Glomerular endothelial cell (primary cell): ENCODE results near the gene JARID2. TPM values are rescaled to one million over a fixed set of nuclear protein-coding genes. Genes with fewer than 3 reads are reported as not detected.

Experiments used
- DNase-seq: peaks from one replicate; pipeline ENCODE4 v3.0.0-alpha.2; 2011; ENCODE audit warnings: low read depth, low spot score; ENCODE audit errors: extremely low read depth
- total RNA-seq: library from RNA; depleted of rRNA; stranded (reverse); fragments of >200 nt; gene quantifications from 2 replicates; pipeline ENCODE4 v1.2.3, GENCODE V29; 2015

Gene JARID2
- total RNA-seq, 1 donor from 2014 or later = 16.7 TPM

DNA sequence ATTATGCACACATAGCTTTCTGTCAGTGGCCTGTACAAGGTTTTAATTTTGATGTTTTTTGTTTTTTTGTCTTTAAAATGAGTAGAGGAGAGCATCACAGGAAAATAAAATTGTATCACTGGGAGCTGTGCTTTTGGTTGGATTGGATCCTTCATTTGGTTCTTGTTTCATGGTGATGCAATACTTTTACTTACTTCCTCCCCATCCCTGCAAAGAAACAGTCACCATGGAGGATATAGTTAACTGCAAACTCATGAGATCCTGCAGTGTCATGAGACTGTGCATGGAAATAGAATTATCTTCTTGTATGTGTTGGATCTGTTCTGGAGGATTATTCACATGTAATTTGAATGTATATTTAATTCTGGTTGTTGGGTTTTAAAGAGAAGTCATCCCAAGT lies 122.3 kb downstream of the JARID2 start:
- no peak for DNase-seq

DNA sequence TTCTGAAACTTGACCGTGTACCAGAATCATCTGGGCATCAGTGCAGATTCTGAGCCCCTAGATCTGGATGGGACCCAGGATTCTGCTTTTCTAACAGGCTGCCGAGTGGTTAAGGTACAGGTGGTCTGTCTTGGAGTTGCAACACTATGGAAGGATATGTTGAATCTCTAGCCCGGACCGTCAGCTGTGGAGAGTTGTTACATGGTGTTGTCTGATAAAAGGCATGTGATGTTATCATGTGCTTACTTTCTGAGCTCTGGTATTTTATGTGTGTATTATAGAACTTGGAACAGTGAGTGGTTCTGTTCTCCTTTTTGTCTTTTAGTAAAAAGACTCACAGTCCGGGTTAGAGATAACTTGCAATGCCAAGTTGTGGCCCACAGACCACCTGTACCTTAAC lies 123.0 kb downstream of the JARID2 start:
- DNase-seq = no peak

DNA sequence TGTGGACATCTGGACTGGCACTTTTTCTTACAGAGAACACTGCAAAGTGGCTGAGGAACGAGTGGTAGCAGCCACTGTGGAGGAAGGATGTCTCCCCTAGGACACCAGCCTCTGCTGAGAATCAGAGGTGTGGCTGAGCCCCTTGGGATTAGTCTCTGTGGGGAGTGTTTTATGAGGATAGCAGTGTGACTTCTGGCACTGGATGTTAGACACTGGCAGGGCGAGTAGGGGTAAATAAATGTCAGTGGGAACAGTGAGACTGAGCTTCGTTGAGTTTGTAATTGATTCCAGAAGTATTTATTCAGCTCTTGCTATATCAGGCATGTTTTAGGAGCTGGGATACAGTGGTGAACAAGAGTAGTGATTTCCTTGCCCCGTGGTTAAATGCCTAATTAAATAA lies 124.0 kb downstream of the JARID2 start:
- DNase-seq = no peak

DNA sequence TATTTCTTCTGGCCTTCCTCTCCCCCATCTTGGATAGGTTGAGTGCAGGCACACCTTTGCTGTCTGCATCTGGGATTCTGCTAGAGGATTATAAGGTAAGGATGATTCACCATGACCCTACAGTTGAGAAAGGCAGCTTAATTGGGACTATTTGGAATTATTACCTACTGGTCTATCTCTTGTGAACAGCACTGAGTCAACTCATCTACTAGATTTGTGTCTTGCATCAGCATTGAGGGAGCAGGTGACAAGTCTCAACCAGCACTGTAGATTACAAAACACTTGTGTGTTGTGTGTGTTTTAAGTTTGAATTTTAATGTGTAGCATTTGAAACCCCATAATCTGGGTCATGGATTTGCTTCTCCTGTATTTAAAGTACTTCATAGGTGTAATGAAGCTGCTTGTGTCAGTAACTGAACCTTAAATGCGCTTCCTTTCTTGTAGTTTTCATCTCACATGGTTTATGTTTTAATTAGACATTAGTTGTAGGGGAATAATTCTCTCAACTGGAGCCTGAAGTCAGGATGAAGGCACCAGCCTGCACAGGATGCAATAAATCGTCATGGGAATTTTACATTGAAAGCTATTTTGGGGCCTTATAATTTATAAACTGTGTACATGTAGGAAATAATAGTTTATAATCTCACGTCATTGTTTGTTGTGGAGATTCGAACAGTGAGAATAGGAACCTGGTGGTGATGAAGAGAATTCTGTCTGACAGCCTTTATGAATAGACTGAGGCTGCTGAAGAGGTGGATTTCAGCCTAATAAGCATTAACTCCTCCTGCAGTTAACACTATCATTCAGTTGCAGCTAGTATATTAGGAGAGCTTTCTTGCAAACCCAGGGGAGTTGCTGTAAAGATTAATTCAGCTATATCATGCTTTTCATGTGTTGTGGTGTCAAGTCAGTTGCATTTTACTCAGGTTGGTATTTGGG lies 125.1 kb downstream of the JARID2 start:
- DNase-seq = no peak

DNA sequence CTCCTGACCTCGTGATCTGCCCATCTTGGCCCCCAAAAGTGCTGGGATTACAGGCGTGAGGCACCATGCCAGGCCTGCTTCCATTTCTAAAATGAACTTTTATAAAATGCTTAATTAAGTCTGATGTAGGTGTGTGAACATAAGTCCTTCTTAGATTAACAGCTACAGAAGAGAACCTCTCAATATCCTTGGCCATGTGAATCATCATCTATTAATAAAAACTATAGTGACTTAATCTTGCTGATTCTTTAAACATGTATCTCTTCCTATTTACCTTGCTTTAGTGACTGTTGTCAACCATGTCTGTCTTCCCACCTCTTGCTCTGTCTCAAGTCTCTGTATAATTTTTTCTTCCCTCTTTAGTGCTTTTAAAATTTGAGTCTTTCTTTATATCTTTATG lies 127.1 kb downstream of the JARID2 start:
- DNase-seq = no peak

DNA sequence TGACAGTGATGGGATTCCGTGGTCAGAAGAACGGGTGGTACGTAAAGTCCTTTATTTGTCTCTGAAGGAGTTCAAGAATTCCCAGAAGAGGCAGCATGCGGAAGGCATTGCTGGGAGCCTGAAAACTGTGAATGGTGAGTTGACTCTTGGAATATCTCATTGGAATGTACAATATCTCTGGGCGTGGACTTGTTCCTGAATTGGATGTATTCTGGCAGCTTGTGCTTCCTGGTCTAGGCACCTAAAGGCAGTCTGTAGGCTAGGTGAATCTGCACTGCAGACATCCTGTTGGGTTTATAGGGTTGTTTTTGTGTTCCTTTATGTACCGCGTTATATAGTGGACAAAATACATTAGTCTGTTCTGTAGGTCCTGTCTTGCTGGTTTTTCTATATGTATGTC lies 128.2 kb downstream of the JARID2 start:
- DNase-seq = no peak

DNA sequence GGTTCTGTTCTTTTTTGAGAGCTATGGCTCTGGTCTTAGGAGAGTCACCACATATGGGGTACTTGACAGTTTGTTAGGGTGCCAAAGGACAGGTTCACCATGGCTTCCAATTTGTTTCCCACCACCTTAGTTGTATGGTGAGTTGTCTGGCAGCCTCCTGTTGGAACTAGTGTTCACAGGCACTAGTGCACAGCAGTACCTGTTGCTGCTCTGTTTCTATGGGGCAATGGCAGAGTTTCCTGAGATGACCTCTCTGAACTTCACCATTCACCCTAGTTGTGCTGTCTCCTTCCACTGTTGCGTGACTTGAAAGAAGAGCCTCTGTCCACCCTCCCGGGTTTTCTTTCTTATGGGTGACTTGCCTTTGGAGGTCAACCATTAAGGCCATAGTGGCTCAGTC lies 129.1 kb downstream of the JARID2 start:
- no peak for DNase-seq

DNA sequence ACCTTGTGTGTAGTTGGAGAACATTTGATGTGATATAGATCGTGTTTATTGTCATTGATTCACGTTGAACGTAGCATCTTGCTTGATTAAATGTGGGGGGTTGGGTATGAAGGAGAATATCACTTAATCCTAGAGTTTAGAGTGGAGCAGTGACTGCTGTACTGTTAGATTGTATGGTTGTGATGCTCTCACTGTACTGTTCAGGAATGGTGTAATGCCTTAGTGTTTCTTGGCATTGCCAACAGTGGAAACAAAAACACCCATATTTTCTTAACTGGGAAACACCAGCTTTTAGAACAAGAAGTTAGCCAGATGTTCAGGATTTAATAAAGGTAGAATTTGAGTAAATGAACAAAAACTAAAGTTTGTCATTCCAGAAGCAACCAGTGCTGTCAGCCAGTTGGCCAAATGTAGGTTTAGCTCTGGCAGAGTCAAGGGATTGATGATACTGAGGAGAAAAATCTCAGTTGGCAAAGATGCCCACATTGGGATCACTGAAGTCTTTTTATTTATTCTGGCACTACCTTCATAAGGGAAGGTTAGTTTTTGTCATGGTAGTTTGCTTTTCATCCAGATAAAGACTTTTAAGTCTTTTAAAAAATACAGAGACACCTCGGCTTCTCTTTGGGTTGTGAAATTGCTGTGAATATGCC lies 129.9 kb downstream of the JARID2 start:
- no peak for DNase-seq

DNA sequence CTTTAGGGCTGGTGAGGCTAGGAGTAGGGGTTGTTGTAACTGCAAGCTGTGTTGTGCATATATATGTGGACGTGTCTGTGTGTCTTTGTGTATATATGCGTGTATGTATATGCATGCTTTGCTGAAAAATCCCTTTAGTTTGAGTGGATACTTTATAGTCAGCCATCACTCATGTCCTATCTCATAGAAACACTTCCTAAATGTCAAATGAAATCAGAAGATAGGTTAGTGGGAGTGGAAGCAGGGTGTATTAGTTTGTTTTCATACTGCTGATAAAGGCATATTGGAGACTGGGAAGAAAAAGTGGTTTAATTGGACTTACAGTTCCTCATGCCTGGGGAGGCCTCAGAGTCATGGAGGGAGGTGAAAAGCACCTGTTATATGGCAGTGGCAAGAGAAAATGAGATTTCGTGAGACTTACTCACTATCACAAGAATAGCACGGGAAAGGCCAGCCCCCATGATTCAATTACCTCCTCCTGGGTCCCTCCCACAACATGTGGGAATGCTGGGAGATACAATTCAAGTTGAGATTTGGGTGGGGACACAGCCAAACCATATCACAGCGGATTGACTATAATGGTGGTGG lies 131.1 kb downstream of the JARID2 start:
- no peak for DNase-seq

DNA sequence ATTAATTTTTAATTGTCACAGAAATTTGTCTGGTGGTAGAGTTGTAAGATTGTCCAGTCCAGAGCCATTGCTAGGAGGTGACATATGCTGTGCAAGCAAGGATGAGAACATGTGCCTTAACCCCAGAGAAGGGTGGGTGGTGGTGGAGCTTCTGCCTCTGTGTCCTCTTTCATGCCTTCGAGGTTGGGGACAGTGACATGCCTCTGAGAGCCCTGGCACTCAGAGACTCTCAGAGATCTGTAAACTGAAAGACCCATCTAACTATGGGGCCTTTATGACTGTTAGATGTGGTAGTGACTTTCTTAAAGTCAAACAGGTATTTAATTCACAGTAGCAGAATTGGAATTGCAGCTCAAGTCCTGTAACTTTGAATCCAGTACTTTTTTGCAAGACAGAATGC lies 132.4 kb downstream of the JARID2 start:
- DNase-seq = no peak

DNA sequence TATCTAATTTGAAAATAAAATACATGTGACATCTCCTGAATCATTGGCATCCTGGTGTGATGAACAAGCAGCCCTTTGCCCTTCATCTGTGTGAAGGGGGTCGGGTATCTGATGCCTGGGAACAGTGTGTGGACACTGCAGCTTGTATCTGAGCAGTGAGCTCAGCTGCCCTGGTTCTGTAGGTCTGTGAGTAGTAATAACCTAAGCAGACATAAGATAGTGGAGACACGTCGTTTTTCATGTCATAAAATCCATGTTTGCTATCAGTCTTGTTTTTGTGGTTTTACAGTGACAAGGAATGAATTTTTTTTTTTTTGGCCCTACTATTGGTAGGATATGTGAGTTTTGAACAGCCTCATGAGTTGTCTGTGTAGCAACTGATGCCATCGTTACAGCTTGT lies 133.0 kb downstream of the JARID2 start:
- DNase-seq = no peak

DNA sequence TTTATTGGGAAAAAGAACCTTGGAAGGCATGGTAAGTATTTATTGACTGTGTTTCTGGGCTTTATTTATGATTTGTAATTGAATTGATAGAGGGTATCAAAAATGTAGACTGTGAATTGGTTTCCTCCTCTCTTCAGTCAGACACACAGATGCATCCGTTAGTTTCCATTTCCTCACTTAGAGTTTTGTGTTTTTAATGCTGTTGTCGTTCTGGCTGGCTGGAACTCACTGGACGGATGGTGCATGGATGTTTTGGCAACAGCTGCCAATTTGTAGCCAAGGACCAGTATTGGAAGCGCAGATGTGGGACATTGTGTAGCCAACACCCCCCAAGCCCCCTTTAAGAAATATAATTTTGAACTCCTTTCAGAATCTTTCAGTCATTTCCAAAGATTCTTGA lies 134.5 kb downstream of the JARID2 start:
- no peak for DNase-seq

DNA sequence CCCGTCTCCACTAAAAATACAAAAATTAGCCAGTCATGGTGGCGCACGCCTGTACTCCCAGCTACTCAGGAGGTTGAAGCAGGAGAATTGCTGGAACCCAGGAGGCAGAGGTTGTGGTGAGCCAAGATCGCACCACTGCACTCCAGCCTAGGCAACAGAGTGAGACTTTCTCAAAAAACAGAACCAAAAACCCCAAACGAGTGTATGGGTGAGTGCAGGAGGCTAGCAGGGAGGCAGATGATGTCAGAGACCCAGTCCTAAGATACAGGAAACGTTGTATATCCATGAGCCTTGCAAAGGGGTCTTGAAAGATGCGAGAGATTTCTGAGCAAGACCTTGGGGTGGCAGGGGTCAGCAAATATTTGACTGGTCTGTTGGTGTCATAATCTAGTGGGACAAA lies 136.2 kb downstream of the JARID2 start:
- no peak for DNase-seq

DNA sequence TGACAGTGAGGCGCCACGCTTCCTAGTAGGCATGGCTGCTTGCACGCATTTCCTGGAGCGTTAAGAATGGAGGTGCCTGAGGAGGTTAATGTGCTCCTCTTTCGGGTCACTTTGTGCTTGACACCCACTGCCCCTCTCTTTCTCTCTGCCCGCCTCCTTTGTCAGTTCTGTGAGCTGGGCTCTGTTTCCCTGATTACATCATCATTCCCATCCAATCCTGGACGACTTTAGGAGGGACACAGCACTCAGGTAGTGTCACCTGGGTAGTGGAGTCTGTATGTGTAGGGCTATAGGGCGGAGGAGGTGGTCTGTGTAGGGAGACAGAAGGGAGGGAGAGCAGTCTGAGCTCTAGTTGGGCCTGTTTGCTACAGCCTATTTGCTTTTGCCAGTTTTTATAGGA lies 136.8 kb downstream of the JARID2 start:
- no peak for DNase-seq

DNA sequence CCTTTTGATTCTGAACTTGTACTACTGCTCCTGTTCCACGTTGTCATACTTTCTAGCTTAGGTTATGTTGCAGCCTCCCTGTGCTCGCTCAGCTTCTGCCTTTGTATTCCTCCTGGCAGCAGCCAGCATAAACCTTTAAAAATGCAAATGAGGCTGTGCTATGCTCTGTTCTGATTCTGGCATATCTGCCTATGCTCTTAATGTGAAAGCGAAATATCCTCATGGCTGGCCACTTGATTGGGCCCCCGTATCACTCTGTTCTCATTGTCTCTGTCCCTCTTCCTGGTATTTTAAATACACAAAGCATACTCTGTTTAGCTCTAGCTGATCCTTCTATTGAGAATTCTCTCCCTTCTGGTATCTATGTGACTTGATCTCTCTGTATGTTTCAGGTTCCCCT lies 139.0 kb downstream of the JARID2 start:
- DNase-seq = no peak

DNA sequence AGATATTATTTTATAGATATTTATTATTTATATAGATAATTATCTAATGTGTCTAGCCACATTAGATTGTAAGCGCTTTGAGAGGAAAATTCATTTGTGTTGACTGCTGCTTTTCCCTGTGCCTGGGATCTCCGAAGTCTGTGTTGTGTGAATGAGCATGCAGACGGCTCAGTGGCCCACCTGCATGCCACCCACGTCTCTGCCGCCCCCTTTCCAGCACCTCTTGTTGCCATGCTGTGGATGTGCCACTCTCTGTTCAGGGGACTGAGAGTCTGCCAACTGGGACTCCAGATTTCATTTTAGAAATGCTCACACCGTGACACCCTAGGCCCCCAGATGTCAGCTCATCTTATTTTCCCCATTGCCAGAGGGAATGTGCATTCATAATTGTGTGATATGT lies 139.7 kb downstream of the JARID2 start:
- DNase-seq = no peak

DNA sequence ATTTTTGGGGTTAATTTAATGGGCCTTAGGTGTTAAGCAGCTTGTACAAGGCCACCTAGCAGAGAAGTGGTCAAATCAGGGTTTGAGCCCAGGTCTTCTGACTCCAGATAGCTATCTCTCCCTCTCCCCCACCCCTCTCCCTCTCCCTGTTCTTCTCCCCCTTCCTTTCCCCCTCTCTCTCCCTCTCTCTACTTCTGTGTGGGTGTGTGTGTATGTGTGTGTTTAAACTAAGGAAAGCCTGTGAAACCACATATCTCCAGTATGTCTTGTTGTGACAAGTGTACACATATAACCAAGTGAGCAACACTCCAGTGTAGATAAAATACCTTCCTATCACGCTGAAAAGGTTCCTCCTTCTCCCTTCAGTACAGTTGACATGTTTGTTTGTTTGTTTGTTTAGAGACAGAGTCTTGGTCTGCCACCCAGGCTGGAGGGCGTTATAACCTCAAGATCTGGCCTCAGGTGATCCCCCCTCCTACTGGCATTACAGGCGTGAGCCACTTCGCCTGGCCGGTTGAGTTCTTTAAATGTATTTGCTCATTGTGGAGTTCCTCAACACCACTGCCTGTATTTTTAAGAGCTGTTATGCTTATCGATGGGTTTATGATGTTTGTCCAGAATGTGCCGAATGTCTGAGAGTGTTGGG lies 140.4 kb downstream of the JARID2 start:
- DNase-seq = no peak

DNA sequence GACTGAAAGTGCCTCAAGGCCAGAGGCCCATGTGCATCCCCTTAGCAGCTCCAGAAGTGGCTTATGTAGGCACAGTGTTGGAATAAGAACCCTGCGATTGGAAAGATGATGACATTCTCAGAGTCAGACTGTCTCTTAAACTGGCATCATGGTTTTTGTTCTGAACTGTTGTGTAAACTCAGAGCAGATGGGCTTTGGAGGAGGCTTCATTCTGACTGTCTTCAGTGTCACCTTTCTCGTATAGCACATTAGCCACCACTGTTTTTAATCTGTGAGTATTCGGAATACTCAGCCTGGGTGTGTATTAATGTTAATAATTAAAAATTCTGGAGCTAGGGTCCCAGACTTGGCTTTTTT lies 140.9 kb downstream of the JARID2 start:
- DNase-seq = no peak

DNA sequence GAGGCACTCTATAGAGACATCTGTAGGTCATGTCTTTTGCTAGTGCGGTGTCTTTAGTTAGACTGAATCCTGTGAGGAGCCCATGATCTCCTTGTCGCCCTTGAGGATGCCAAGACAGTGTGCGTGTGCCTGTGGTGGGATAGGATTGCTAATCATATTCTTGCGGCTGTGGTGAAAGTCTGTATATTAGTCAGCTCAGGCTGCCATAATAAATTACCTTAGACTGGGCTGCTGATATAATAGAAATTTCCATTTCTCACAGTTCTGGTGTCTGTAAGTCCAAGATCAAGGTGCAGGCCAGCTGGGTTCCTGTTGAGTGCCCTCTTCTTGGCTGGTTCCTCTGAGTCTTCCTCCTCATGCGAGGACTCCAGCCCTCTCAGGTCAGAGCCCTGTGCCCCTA lies 141.2 kb downstream of the JARID2 start:
- DNase-seq = no peak

DNA sequence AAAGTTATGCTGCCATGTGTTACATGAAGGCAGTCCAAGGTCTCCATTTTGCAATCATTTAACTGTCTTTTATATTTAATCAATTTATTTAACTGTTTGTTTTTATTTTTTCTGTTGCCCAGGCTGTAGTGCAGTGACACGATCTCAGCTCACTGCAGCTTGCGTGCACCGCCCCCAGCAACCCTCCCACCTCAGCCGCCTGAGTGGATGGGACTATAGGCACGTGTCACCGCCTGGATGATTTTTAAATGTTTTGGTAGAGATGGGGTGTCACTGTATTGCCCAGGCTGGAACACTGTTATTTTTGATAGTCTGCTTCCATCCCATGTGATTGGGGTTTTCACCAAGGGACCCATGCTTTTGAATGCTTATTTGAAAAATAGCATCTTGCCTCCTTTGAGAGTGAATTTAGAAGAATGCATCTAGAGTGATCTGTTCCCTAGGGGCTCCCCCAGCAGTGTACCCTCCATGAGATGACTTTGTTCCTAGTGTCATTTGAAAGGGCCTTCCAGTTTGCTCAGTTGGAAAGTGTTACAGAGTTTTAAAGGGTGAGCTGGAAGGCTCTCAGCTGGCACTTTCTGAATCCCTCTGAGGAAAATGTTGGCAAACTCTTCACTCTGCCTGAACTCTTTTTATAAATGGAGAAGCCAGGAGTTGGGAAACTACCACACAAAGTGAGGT lies 143.4 kb downstream of the JARID2 start:
- DNase-seq = no peak
